Head of caudate nucleus (tissue), 42 donors: Measurements from ENCODE around the gene PDHA1.

ENCODE experiments used
- DNase-seq, 42 donors: peaks; one replicate each; pipeline versions ENCODE4 v3.0.0 to v3.0.0-alpha.2; 2020 to 2021; ENCODE audit warnings: mixed read lengths in 7 of 42
- intact Hi-C: fragments of 100-400 bp; cut with DNase I; formaldehyde crosslinking; loops from one replicate; pipeline ENCODE4 v1.15.0; 2022

Gene PDHA1

DNA sequence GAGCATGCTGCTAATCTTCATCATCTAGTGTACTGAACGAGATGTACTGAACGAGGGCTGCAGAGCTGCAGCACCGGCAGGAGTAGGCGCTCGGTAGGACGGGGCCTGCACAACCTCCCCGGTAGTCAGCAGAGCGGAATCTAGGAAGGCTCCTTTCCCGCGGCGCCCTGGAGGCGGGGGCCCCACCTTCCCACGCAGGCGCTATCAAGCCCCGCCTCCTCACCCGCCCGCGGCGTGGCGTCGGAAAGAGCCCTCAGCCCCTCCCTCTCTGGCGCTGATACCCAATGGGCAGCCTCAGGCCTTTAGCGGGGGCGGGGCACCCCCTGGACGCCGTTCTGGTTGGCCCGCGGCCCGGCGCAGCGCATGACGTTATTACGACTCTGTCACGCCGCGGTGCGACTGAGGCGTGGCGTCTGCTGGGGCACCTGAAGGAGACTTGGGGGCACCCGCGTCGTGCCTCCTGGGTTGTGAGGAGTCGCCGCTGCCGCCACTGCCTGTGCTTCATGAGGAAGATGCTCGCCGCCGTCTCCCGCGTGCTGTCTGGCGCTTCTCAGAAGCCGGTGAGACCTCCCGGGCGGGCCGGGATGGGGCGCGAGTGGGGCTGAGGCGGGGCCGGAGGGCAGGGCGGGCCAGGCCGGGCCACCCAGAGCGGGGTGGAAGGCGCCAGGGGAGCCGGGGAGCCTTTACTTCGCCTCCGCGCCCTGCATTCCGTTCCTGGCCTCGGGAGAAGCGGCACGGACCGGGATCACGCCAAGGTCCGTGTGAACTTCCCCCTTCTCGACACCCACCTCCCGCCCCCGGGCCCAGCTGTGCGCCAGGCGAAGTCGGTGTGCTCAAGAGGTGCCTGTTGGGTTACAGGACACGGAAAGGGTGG is at the start of gene PDHA1:
Gene PDHA1 (plus strand): TSS at position 393 of the 874 bp plus-strand sequence. CDS start 111 bp downstream, at position 504.
- intact Hi-C loops: no loop called here
- peak; percentile 82 to 97 (median 93) for DNase-seq

DNA sequence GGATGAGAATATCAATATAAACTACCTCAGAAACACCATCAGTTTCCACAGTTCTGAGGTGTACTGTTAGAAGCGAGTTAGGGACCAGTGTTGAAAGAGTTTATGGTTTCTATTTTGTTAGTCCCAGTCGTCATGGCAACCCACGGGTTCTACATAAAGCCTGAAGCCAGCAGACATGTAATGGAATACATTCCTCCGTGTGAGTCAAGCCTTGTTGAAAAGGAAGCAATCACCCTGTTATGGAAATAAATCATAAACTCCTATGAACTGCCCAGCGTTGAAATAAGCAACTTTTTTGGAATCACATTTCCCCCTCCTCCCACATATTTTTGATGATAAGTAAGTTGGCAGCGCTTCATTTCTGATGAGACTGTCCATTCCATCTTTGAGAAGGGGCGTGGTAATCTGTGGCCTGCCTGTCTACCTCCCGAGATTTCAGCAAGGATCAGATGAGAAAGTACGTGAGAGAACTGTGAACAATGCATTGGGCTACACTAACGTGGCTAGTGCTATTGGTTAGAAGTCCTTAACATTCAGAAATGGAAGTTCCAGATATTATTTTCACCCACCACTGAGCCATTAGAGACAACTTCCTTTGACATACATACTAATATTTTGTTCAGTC is 40.4 kb upstream of the PDHA1 start:
- no peak for DNase-seq
- intact Hi-C loops: no loop called here

DNA sequence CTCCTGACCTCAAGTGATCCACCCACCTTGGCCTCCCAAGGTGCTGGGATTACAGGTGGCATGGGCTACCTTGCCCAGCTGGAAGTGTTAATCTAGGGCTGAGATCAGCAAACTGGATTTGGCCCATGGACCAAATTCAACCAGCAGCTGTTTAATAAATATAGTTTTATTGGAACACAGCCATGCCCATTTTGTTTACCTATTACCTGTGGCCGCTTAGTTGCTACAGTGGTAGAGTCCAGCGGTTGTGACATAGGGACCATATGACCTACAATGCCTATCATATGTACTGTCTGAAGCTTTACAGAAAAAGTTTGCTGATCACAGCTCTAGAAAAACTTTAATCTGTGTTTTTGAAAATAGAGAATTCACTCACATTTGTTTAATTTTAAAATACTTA is 17.2 kb upstream of the PDHA1 start:
- intact Hi-C loops: no loop called here
- DNase-seq: no peak

DNA sequence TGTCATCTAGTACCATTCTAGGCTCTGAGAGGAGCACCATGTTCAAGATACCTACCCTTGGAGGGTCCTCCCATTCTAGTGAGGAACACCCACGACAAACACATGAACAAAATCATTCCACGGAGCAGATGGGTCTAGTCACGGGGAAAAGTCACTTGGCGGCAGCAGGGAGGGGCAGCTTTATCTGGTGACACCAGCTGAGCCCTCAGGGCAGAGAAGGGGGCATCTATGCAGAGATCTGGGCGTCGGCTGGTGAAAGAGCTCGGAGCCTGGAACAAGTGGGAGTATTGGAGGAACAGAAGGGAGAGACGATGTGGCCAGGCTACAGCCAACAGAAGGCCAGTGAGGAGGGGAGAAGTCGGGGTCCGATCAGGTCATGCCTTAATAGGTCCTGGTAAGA is 11.9 kb upstream of the PDHA1 start:
- intact Hi-C loops: loop anchor here (10.0 kb wide), 1 partner anchor 397 kb away; no protein-coding TSS in a partner anchor
- no peak for DNase-seq

DNA sequence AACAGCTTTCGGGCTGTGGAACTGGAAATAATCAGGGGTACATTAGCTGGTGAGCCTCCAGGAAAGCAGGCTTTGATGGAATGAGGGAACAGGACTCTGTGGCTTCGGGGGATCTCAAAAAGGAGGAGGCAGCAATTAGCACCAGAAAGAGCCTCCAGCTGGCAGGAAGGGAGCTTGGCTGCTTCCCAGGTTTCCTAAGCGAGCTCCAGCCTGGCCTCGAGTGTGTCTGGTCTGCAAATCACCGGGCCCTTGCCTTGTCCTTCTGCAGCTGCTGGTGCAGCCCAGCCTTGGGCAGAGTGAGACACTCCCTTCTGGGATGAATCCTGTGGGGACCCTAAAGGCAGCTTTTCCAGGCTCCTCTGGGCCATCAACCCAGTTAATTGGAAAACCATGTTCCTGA is 10.7 kb upstream of the PDHA1 start:
- peak in 25 of 42 donors; percentile 2 to 58 (median 27) for DNase-seq
- intact Hi-C loops: loop anchor here (10.0 kb wide), 1 partner anchor 398 kb away; no protein-coding TSS in a partner anchor

DNA sequence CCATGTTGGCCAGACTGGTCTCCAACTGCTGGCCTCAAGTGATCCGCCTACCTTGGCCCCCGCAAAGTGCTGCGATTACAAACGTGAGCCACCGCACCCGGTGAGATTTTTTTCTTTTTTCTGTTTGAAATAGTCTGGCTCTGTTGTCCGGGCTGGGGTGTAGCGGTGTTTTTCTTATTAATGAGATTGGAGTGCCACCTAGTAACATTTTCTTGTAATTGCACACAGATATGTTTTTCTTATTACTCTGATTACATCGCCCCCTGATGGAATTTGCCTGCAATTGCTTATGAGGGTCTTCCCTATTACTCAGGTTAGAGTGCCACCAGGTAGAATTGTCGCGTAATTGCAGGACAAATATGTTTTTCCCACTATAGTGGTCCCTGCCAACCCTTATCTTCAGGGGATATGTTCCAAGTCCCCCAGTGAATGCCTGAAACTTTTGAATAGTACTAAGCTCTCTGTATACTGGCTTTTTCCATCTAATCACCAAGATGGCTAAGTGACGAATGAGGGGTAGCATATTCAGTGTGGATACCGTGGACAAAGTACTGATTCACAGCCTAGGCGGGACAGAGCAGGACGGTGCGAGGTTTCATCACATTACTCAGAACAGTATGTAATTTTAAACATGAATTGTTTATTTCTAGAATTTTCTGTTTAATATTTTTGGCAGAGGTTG is 8.6 kb upstream of the PDHA1 start:
- intact Hi-C loops: loop anchor here (5.0 to 10.0 kb wide), 2 partner anchors 400 to 943 kb away; no protein-coding TSS in a partner anchor
- DNase-seq: no peak

DNA sequence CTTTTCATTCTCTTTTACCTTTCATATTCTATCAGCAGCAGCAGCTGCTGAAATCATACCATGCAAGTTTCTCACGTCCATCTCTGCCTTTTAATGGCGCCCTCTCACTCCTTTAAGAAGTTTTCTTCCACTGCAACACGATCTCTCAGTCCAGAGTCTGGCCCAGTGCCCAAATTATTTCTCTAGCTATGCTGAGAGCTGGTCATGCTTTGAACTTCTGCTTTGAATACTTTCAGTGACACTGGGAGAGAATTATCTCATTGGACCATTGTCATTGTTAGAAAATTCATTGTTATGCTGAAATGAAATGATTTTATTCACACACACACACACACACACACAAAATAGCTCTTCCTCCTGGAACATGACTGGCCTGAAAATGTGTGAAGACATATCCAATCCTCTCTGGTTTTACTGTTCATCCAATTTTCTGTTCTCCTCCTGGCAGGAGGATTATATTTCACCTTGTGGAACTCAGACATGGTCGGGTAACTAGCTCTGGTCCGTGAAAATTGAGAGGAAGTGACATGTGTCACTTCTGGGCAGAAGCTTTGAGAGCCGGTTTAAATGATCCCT is 1.3 kb upstream of the PDHA1 start:
- peak in 1 of 42 donors; percentile 10 for DNase-seq
- intact Hi-C loops: no loop called here

DNA sequence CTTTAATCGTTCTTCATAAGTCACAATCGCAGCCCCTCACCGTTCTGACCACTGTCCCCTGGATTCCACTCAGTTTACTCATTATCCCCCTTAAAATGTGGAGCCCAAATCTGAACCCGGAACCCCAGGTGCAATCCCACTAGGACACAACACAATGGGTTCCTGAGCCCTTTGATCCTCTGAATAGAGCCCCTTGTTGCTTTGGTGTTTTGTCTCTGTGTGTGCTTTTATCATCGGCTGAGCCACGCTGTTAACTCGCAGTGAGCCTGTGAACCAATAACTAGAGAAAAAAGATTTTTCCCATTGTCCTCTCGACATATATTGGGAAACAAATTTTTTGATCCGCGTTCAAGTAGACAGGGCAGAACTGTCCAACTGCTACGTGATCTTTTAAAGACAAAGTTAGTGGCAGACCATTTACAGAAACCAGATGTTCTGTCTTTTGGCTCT is 617 bp upstream of the PDHA1 start:
- intact Hi-C loops: no loop called here
- no peak for DNase-seq

DNA sequence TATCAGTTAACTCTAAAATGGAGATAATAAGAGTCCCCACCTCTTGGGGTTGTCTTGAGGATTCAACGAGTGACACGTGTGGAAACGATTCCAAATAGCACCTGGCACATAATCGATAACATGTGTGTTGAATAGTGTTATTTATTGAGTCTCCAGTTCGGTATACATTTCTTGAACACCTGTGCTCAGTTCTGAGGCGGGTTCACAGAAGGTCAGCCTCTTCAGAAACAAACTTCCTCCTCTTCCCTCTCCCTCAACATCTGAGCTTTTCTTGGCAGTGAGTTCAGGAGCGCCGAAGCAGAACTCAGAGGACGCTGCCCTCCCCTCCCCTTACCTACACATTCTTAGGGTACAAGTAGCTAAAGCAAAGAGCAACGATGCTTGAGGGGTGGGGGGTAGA is 934 bp downstream of the PDHA1 start:
- no peak for DNase-seq
- intact Hi-C loops: no loop called here

DNA sequence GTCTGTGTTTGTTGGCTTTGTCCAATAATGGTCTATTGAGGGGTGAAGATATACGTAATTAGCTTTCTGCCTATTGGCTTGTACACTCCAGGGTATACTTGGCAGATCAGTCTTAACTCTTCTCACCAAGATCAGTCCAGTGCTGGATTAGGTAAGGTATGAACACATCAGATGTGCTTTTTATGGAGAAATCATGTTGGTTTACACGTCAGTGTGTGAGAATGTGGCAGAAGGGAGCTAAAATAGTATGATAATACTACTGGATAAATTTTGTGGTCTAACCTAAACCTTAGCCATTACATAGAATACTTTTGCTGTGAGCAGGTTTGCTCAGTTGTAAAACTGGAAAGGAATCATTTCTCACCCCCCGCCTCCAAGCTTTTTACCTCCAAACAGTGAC is 4.2 kb downstream of the PDHA1 start:
- intact Hi-C loops: no loop called here
- no peak for DNase-seq

DNA sequence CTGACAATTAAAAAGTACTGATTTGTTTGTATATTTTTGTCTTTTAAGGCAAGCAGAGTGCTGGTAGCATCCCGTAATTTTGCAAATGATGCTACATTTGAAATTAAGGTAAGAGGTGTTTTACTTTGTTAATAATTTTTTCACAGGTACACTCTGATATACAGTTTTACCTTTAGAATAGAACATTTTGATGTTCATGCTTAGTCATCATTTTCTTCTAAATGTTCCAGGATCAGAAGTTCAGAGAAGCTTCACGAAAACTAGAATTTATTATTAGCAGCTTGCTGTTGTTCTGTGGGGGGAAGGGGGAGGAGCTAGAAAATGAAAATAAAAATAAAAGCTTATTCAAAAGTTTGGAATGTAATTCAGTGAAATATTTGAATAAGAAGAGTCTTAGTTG is 5.5 kb downstream of the PDHA1 start:
- intact Hi-C loops: no loop called here
- no peak for DNase-seq

DNA sequence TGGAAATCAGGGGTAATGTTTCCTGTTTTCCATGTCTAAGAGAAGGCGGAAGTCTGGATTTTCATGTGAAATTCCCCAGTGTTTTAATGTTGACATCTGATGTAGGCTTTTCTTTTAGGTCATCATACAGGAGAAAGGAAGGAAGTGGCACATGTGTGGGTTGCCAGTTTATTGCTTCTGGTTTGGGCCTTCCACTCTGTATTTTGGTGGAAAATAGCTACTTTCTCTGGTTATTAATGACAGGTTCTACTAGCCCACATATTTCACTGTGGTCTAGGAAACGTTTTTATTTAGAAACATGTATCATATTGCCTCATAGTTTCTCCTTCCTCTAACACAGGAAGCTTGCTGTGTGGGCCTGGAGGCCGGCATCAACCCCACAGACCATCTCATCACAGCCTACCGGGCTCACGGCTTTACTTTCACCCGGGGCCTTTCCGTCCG is 7.2 kb downstream of the PDHA1 start:
- no peak for DNase-seq
- intact Hi-C loops: no loop called here

DNA sequence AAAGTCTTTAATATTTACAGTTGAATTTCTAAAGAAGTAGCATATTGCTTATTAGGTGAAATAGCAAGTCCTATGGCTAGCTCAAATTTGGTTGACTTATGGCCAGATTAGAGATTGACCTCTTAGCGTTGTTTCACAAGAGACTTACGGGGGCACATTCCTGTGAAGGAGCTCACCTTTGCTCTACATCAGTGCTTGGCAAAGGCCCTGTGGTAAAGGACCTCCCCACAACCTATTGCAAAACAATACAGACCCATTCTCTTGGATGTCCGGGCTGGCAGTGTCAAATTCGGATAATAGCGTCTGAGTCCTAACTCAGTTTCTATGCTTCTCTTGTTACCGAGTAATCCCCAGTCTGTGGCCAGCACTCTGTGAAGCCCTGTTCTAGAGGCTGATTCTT is 10.9 kb downstream of the PDHA1 start:
- intact Hi-C loops: no loop called here
- no peak for DNase-seq

DNA sequence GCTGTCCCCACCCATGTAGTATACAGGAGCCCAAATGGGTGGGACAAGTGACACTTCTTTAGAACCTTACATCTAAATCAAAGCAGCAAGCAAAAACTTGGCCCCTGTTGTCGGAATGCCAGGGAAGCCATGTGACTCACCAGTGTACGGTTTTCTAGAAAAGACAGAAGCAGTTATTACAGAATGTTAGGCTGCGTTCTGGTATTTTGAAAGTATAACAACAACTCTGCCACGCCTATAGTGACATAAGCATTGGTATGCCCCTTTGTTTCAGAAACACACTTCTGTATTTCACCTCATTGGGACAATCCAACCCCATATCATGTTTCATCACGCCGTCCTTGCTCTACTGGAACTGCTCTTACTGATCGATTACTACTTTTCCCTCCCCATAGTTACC is 14.8 kb downstream of the PDHA1 start:
- intact Hi-C loops: no loop called here
- DNase-seq: no peak

DNA sequence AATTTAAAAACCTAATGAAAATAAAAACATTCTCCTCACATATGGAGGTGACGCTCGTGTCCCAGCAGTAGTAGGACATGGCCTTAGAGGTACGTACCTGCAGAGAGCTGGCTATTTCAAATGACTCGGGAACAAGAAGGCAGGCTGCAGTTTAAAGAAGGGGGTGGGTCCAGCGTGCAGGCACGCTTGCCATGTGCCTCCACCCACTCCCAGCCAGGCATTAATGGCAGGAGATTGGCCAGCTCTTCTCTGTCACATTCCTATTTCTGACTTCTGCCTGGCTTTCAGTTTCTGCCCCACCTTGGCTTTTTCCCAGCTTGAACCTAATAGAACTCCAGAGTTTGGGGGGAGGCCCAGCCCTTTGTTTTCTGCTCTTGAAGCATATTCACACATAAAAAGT is 17.2 kb downstream of the PDHA1 start:
- intact Hi-C loops: no loop called here
- no peak for DNase-seq

DNA sequence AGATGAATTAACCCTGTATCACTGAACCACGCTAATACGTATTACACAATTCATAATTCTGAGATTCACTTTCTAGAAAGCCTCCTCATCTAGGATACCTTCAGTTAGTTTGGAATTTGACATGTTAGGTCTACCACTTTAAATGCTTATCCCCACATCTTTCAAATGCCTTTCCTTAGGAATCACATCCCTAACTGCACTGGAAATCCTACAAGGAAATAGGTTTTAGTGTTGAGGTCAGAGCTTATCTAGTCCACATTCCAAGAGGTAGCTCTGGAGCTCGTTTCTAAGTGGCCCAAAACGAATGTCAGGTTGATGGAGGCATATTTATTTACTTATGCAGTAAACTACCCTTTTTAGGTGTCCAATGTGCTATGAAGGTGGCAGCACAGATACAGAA is 18.0 kb downstream of the PDHA1 start:
- DNase-seq: no peak
- intact Hi-C loops: no loop called here

DNA sequence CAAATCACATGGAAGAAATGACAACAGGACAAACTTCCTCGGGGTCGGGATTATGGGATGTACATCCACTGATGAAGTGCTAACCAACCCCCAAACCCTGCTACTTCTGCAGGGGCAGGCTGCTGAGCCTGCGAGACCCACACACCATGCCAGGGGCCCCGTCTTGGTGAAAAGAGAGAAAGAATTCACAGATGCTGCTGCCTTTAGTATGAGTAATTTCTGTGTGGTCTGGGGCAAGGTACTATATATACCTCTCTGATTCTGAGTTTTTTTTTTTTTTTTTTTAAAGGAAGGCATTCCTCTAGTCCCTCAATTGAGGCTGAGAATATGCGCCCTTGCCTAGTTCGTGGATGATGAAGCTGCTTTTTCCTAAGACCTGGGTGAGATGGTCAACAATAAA is 24.8 kb downstream of the PDHA1 start:
- intact Hi-C loops: no loop called here
- DNase-seq: no peak

DNA sequence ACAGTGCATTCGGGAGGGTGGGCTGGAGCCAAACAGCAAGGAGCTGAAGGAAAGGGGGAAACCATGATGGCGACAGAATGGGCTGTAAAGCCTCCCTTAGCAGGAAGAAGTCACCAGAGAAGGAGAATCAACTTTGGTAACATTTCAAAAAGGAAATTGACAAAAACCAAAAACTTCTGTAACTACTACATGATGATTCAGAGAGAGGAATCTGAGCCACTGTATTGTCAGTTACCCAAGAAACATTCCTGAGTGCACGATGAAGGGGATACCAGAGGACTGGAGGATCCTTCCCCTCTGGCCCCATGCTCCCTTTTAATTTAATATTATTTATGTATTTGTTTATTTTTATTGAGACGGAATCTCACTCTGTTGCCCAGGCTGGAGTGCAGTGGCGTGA is 26.3 kb downstream of the PDHA1 start:
- no peak for DNase-seq
- intact Hi-C loops: loop anchor here (10.0 kb wide), 2 partner anchors 175 to 515 kb away; partner anchors contain the start of gene SH3KBP1

DNA sequence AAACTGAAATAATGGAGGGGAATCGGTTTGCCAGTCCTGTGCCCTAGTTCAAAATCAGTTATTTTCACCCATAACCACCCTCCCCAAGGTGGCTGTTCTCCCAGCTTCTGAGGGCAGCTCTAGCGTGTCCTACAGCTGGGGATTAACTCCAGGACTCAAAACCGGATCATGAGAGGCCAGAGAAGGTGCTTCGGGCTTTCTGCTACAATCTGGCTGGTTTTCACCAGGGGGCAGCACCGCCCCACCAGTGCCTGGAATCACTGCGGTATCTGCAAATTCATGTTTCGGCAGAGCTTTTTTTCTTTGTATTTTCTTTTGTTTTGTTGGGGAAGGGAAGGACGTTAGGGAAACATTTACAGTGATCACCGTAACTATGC is 28.4 kb downstream of the PDHA1 start:
- intact Hi-C loops: loop anchor here (10.0 kb wide), 2 partner anchors 173 to 513 kb away; partner anchors contain the start of gene SH3KBP1
- peak; percentile 21 to 83 (median 64) for DNase-seq
